Measurements from ENCODE around the gene CEBPG. TPM values are rescaled to one million over a fixed set of nuclear protein-coding genes. Genes with fewer than 3 reads are reported as not detected.

The CEBPG gene
- total RNA-seq, 1 donor from 2014 or later, result 39.7 TPM

- peaks cover 3% of the 10 kb centered on the region for H3K27me3 Mint-ChIP-seq (ENCODE audit: unreplicated experiment)
- H3K4me3 Mint-ChIP-seq (ENCODE audit: unreplicated experiment), result no peak overlapping the region
- H3K9me3 Mint-ChIP-seq (ENCODE audit: unreplicated experiment), result no peaks in the 10 kb centered on the region
- peaks cover 20% of the 10 kb centered on the region for H3K4me1 Mint-ChIP-seq (ENCODE audit: unreplicated experiment)
- no peak for TF ChIP-seq CTCF (IDR thresholded peaks at IDR 0.05)
- no peak for DNase-seq (ENCODE audit: extremely low spot score, unreplicated experiment)
- H3K27ac Mint-ChIP-seq (ENCODE audit: unreplicated experiment), result no peak overlapping the region
- H3K36me3 Mint-ChIP-seq (ENCODE audit: unreplicated experiment), result no peaks in the 10 kb centered on the region
Measured at GRCh38 chr19:33432015-33432414, 58.5 kb downstream of the CEBPG start.

Other genes with a start within 250 kb of the CEBPG start
- gene WDR88, start 241.6 kb upstream of the CEBPG start, total RNA-seq, result not detected in 2 replicates
- 49.8 and 52.3 TPM in 2 replicates for gene LRP3, start 179.4 kb upstream of the CEBPG start, total RNA-seq
- not detected in 2 replicates for gene SLC7A10, start 147.9 kb upstream of the CEBPG start, total RNA-seq
- 0.86 and 1.4 TPM in 2 replicates for gene CEBPA, start 71.2 kb upstream of the CEBPG start, total RNA-seq
- 106 and 113 TPM in 2 replicates for gene PEPD, start 148.1 kb downstream of the CEBPG start, total RNA-seq
- gene CHST8, start 248.2 kb downstream of the CEBPG start, total RNA-seq, result 0.35 TPM in 1 of 2 replicates, not detected in the other